RCC 7860 (cell line): ENCODE data around the gene MS4A13.
"Not testable (repeated sequence)": the region's sequence is repeated elsewhere in the genome, so short reads cannot be mapped to it uniquely, and the experiment has no call there.

Source experiments
- DNase-seq: peaks from one replicate; pipeline ENCODE4 v3.0.0-alpha.2; 2015; ENCODE audit warnings: low spot score
- FAIRE-seq: peaks from 2 replicates; lab custom pipeline; 2012; peaks lifted over from hg19 to GRCh38; lab: Jason Lieb, UNC

MS4A13 gene

GRCh38 chr11:60528934-60529333, 13.7 kb downstream of the MS4A13 start:
- FAIRE-seq (no peak), DNase-seq (no peak)

DNA sequence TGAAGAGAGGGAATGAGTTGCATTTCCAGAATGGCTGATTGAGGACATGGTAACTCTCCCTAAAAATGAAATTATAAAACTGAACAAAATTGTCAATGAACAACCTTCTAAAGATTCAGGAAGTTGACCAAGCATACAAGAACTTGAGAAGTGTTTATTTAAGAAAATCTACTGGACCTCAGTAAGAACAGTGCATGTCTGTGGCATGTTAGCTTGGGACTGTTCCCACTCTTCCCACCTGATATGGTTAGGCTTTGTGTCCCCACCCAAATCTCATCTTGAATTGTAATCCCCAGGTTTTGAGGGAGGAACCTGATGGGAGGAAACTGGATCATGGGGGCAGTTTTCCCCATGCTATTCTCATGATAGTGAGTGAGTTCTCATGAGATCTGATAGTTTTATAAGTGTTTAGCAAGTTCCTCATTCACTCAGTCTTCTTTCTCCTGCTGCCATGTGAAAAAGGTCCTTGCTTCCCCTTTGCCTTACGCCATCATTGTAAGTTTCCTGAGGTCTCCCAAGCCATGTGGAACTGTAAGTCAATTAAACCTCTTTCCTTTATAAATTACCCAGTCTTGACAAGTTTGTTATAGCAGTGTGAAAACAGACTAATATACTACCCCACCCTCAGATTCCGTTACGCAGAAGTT, 15.4 kb downstream of the MS4A13 start:
- no peak for DNase-seq
- no peak for FAIRE-seq

DNA sequence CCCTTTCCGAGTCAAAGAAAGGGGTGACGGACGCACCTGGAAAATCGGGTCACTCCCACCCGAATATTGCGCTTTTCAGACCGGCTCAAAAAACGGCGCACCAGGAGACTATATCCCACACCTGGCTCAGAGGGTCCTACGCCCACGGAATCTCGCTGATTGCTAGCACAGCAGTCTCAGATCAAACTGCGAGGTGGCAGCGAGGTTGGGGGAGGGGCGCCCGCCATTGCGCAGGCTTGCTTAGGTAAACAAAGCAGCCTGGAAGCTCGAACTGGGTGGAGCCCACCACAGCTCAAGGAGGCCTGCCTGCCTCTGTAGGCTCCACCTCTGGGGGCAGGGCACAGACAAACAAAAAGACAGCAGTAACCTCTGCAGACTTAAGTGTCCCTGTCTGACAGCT, 17.2 kb downstream of the MS4A13 start:
- not testable (repeated sequence) for DNase-seq, FAIRE-seq

GRCh38 chr11:60538627-60539026, 23.4 kb downstream of the MS4A13 start:
- not testable (repeated sequence) for DNase-seq, FAIRE-seq

- DNase-seq = no peak
- FAIRE-seq = no peak
These were observed 28.9 kb downstream of the MS4A13 start for GRCh38 chr11:60544077-60544476.

- DNase-seq = no peak
- no peak for FAIRE-seq
These were observed 46.1 kb downstream of the MS4A13 start for GRCh38 chr11:60561254-60561653.

DNA sequence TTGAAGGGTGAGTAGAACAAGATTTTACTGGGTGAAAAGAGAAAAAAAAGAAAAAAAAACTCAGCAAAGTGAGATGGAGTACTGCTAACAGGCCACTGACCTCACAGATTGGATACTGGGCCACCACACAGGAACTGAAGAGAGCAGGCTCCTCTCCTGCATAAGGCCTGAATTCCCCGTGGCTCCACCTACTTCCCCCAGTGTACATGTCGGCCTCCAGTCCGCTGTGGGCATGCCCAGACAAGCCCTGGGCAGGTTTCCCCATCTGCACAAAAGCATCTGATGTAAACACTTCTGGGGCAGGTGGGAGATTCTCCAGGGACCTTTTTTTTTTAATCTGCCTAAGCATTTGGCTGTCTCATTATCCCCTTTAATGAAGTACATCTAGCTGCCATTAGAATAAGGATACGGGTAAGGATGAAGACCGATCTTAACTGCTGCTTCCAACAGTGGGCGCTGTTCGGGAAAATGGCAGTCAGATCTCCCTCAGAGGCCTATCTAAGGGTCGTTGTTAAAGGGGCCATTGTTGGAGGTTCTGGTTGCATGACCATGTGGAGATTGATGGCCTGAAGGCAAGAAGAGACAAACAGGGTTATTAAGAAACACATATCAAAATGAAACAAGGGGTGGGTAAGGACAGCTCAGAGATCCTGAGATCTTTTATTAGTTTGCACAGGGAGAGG, 48.5 kb downstream of the MS4A13 start:
- DNase-seq = no peak
- no peak for FAIRE-seq

DNA sequence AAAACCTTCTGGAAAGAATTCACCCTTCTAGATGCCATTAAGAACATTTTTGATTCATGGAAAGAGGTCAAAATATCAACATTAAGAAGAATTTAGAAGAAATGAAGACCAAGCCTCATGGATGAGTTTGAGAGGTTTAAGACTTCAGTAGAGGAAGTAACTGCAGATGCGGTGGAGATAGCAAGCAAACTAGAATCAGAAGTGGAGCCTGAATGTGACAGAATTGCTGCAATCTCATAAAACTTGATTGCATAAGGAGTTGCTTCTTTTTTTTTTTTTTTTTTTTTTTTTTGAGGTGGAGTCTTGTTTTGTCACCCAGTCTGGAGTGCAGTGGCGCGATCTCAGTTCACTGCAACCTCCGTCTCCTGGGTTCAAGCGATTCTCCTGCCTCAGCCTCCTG, 51.6 kb downstream of the MS4A13 start:
- DNase-seq = no peak

GRCh38 chr11:60570970-60571369, 55.8 kb downstream of the MS4A13 start:
- DNase-seq = no peak

More for the DNA sequence above, 51.6 kb downstream of the MS4A13 start:
- no peak for FAIRE-seq

DNA sequence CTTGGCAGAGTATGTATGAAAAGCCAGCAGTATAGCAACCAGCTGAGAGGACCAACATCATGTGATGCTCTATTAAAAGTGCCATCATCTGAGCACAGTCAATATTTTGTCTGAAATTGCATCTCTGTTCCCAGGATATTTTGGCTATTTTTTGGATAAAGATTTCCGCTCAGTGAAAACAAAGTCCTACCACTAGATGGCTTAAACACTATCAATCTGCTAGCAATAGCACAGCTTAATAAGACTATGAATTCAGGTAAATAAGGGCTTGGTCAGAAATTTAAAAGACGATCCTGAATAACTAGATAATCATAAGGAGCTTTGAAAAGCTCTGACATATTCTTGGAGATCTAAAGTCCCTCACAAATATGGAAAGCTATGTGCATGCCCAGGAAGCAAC, 74.4 kb downstream of the MS4A13 start:
- no peak for DNase-seq
- FAIRE-seq = no peak

More at GRCh38 chr11:60570970-60571369, 55.8 kb downstream of the MS4A13 start:
- no peak for FAIRE-seq
